ENCODE data around the gene SULT4A1. TPM values are rescaled to one million over a fixed set of nuclear protein-coding genes. Genes with fewer than 3 reads are reported as not detected.

SULT4A1 gene
- total RNA-seq (2021; fragmentation: NEBNext Ultra II Directional; extraction: Animal tissue kit (Norgen Biotek cat#: 25700)) (7.0 and 9.1 TPM in 2 replicates), polyA plus RNA-seq (2011; rRNA removed) (11.8 and 19.5 TPM in 2 replicates), polyA minus RNA-seq (2011; rRNA and poly(A)+ RNA removed) (5.4 and 5.5 TPM in 2 replicates)
- polyA plus RNA-seq (2011; cell fraction: cytosol; rRNA removed): 14.9 TPM
- 58.0 TPM for polyA plus RNA-seq (2011; cell fraction: nucleus; rRNA removed)
- polyA plus RNA-seq (2012, experiment 1 of 2): 11.1 to 14.8 TPM (median 12.3 TPM) in 4 replicates
- 2.7 TPM for polyA plus RNA-seq (2012, experiment 2 of 2)
- polyA plus RNA-seq (2013, experiment 1 of 2): 6.9 TPM
- 6.1 TPM for polyA plus RNA-seq (2013, experiment 2 of 2)
- polyA minus RNA-seq (2011; cell fraction: cytosol; rRNA and poly(A)+ RNA removed): 8.1 TPM
- 16.3 TPM for polyA minus RNA-seq (2011; cell fraction: nucleus; rRNA and poly(A)+ RNA removed)
- long read RNA-seq, experiment 1: 0 reads
- long read RNA-seq, experiment 2, partial matches to known transcripts: 3 of 3 reads
- long read RNA-seq, experiment 2, other reads (novel, unspliced or antisense): 0 of 3 reads

GRCh38 chr22:43862074-43862881, at the start of gene SULT4A1:
TSS of gene SULT4A1 (minus strand) at chr22:43862513. CDS start at chr22:43862382, 131 bp downstream.
- POLR2A ChIA-PET (ENCODE audit: partially characterized antibody): interaction anchor here (0.6 to 0.8 kb wide), 2 partner anchors 9 to 14 kb away, joined by 3 read pairs; no protein-coding TSS in a partner anchor
- Histone ChIP-seq H3K4me3 (ENCODE audit: extremely low read depth in 1 of 4, insufficient read depth in 2 of 4, low read depth in 3 of 4, low read length in 4 of 4) (peak within 1 kb of the TSS; percentile 47 to 76 (median 61)), H3K36me3 (ENCODE audit: control insufficient read depth in 2 of 4, insufficient read depth in 4 of 4, low read length in 3 of 4) (no peaks in the 10 kb centered on the region; a peak in 1 of 8 replicates), H4K20me1 (replicated peaks in 1 of 2; ENCODE audit: control insufficient read depth in 1 of 2, insufficient read depth in 2 of 2, low read length in 2 of 2) (peaks cover 1 to 4% of the 10 kb centered on the region in 2 experiments), H3K4me1 (replicated peaks in 1 of 4; ENCODE audit: control insufficient read depth in 3 of 4, insufficient read depth in 4 of 4, low read length in 3 of 4) (peaks cover 7 to 22% (median 11%) of the 10 kb centered on the region in 4 experiments), H4K91ac (replicated peaks; ENCODE audit: insufficient read length, low read length) (peak within 1 kb of the TSS; percentile 94), H2BK20ac (ENCODE audit: low read length) (no peak within 1 kb of the TSS), H3K4me2 (ENCODE audit: insufficient read depth in 1 of 2, low read depth in 2 of 2, low read length in 2 of 2) (peak within 1 kb of the TSS; percentile 71 to 95), H3K18ac (ENCODE audit: extremely low read depth, low read length) (peak within 1 kb of the TSS; percentile 36), H3K4ac (replicated peaks; ENCODE audit: insufficient read length, low read depth, low read length) (peak within 1 kb of the TSS; percentile 57), H3K23me2 (ENCODE audit: low read depth, low read length) (peaks cover 9% of the 10 kb centered on the region; the same call in 1 of the 2 replicates), H3K27me3 (replicated peaks in 1 of 4; ENCODE audit: control insufficient read depth in 3 of 4, extremely low read depth in 1 of 4, insufficient read depth in 3 of 4, low read length in 3 of 4) (no peaks in the 10 kb centered on the region; a peak in 2 of 7 replicates), H3K9me3 (ENCODE audit: insufficient read depth in 2 of 2, low read depth in 1 of 2, low read length in 1 of 2) (peaks cover 0 to 3% of the 10 kb centered on the region in 2 experiments; a peak in 1 of 4 replicates), H2BK5ac (ENCODE audit: low read depth, low read length) (peak within 1 kb of the TSS; percentile 10; the same call in 1 of the 2 replicates), H2BK15ac (ENCODE audit: low read length) (peak within 1 kb of the TSS; percentile 99), H3K79me2 (ENCODE audit: control insufficient read depth in 1 of 2, insufficient read depth in 2 of 2, low read length in 2 of 2) (peaks cover 0 to 43% of the 10 kb centered on the region in 2 experiments; a peak in 2 of 4 replicates), H3K27ac (ENCODE audit: low read depth, low read length) (no peak within 1 kb of the TSS), H2BK12ac (ENCODE audit: low read depth, low read length) (peak within 1 kb of the TSS; percentile 94; the same call in 1 of the 2 replicates), H3K23ac (ENCODE audit: insufficient read length) (no peak within 1 kb of the TSS), H2AFZ (ENCODE audit: low read length) (peak within 1 kb of the TSS; percentile 77; the same call in 1 of the 2 replicates), H3K56ac (replicated peaks; ENCODE audit: insufficient read length, low read depth, low read length) (no peak within 1 kb of the TSS), H2BK120ac (replicated peaks; ENCODE audit: low read depth, low read length) (no peak within 1 kb of the TSS), H2AK5ac (ENCODE audit: low read depth, low read length) (peak within 1 kb of the TSS; percentile 90; the same call in 1 of the 2 replicates), H4K5ac (ENCODE audit: insufficient read length, low read depth, low read length) (peak within 1 kb of the TSS; percentile 54), H3K79me1 (ENCODE audit: low read depth, low read length) (peaks cover 13% of the 10 kb centered on the region), H3K9ac (replicated peaks in 1 of 4; ENCODE audit: extremely low read depth in 1 of 4, low read depth in 3 of 4, low read length in 3 of 4) (peak within 1 kb of the TSS; percentile 43 to 74 (median 71)), H4K8ac (ENCODE audit: extremely low read depth, insufficient read depth, low read length) (peak within 1 kb of the TSS; percentile 93), H3K14ac (ENCODE audit: insufficient read length) (no peak within 1 kb of the TSS)
- CTCF ChIA-PET (ENCODE audit: partially characterized antibody): interaction anchor here (2.0 kb wide), 1 partner anchor 38 kb away, joined by 5 read pairs; no protein-coding TSS in a partner anchor
- FAIRE-seq (no peak), DNase-seq (ENCODE audit: low read depth in 1 of 2, low spot score in 2 of 2) (peak in 1 of 2 experiments; percentile 73)
- 9% methylated on average over 71 of the region's 121 CpGs; no CpG with 5 or more reads in 1 of the 2 experiments for WGBS, 2 experiments (ENCODE audit: extremely low coverage in 1 of 2, insufficient coverage in 1 of 2, insufficient read length in 1 of 2, insufficient replicate concordance in 2 of 2, low coverage in 1 of 2, low lambda C conversion rate in 2 of 2, missing lambda C conversion rate in 1 of 2)
- TF ChIP-seq JUND (IDR thresholded peaks at IDR 0.05; ENCODE audit: low read length) (peak; percentile 91), SRF (IDR thresholded peaks at IDR 0.05; ENCODE audit: low read depth, low read length) (no peak), BRCA1 (IDR thresholded peaks at IDR 0.05; ENCODE audit: low read depth, low read length) (peak; percentile 38; the same call in 1 of the 2 replicates), MAX (IDR thresholded peaks at IDR 0.05) (peak; percentile 91), CTCF (IDR thresholded peaks at IDR 0.05; ENCODE audit: control extremely low read depth in 1 of 3, insufficient read depth in 1 of 3, low read depth in 1 of 3, low read length in 3 of 3) (no peak)
